Upper lobe of left lung (tissue), 4 donors: ENCODE results near the gene MFSD2A.

Experiments
- CTCF ChIP-seq, 6 experiments: fragments of 450-650 bp in 4 of 6; fragments of 200-600 bp in 2 of 6; sonication (generic) in 2 of 6; IDR thresholded peaks; one replicate each; pipeline ENCODE4 v1.5.1; 2016 to 2019; ENCODE audit warnings: antibody characterized with exemption in 6 of 6
- POLR2A ChIP-seq, 4 donors: fragments of 450-650 bp; IDR thresholded peaks; one replicate each; pipeline ENCODE4 v1.5.1; 2016 to 2017; ENCODE audit warnings: antibody characterized with exemption in 4 of 4, mild to moderate bottlenecking in 2 of 4

- no peak for TF ChIP-seq CTCF (IDR thresholded peaks at IDR 0.05)
- TF ChIP-seq POLR2A (IDR thresholded peaks at IDR 0.05): no peak
Observed at GRCh38 chr1:40017951-40018575, 63.1 kb downstream of the MFSD2A start.
